T-helper 17 cell (primary cell): ENCODE measurements around the gene RPL32. TPM values are rescaled to one million over a fixed set of nuclear protein-coding genes. Genes with fewer than 3 reads are reported as not detected.

Source experiments
- ATAC-seq: fragments of 150-1000 bp; cut with Tn5 transposase; 2 replicates; pipeline ENCODE4 v1.10.0; 2021; ENCODE audit warnings: mild to moderate bottlenecking, moderate library complexity
- DNase-seq, 3 donors: peaks; one replicate each; pipeline versions ENCODE4 v3.0.0 to v3.0.0-alpha.2; 2020 to 2021
- H3K9me3 ChIP-seq: one replicate; pipeline ENCODE4 v1.7.0; 2013; ENCODE audit warnings: low read length, mild to moderate bottlenecking; ENCODE audit not compliant: control insufficient read depth, poor library complexity, severe bottlenecking
- H3K27ac Mint-ChIP-seq: one replicate; pipeline ENCODE4 v1.8.0; 2022; ENCODE audit warnings: mild to moderate bottlenecking, moderate library complexity, mixed read lengths
- H3K27me3 Mint-ChIP-seq: one replicate; pipeline ENCODE4 v1.8.0; 2022; ENCODE audit warnings: mixed read lengths
- H3K36me3 Mint-ChIP-seq: one replicate; pipeline ENCODE4 v1.8.0; 2022; ENCODE audit warnings: low read depth, mixed read lengths
- H3K4me1 Mint-ChIP-seq: one replicate; pipeline ENCODE4 v1.8.0; 2022; ENCODE audit warnings: mild to moderate bottlenecking, mixed read lengths
- H3K4me3 Mint-ChIP-seq: one replicate; pipeline ENCODE4 v1.8.0; 2022; ENCODE audit warnings: mild to moderate bottlenecking, moderate library complexity, mixed read lengths
- total RNA-seq, 4 donors: library from RNA in 2 of 4; stranded (reverse) in 2 of 4; gene quantifications; one replicate each; pipeline ENCODE4 v1.2.3 and lab custom pipeline; 2022 to 2026

The RPL32 gene
- total RNA-seq, 2 donors from 2014 or later = 3,315 to 3,401 TPM

DNA sequence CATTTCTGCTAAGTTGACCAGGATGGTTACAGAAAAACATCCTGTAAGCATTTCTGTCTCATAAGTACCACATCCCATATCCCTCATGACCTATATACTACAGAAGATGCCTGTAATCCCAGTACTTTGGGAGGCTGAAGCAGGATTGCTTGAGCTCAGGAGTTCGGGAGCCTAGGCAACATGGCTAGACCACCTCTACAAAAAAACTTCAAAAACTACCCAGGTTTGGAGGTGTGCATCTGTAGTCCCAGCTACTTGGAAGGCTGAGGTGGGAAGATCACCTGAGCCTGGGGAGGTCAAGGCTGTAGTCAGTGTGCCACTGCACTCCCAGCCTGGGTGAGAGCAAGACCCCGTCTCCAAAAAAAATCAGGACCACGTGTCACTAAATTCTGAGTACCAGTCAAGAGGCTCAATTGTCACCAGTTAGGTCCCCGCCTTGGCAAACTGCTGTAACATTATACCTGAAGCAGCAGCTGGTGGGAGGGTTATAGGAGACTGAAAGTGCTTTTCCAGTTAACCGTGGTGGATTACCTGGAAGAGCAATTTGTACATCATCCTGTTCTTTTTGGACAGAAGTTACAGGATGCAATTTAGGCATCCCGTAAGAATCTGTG, 6.2 kb downstream of the RPL32 start:
- H3K4me3 Mint-ChIP-seq = no peak overlapping the region
- peak overlapping the region; percentile 82 for H3K27ac Mint-ChIP-seq
- peaks cover 6% of the 10 kb centered on the region for H3K36me3 Mint-ChIP-seq
- no peaks in the 10 kb centered on the region for H3K9me3 ChIP-seq
- ATAC-seq = no peak
- DNase-seq = no peak
- H3K27me3 Mint-ChIP-seq = no peaks in the 10 kb centered on the region
- H3K4me1 Mint-ChIP-seq = peaks cover 33% of the 10 kb centered on the region

DNA sequence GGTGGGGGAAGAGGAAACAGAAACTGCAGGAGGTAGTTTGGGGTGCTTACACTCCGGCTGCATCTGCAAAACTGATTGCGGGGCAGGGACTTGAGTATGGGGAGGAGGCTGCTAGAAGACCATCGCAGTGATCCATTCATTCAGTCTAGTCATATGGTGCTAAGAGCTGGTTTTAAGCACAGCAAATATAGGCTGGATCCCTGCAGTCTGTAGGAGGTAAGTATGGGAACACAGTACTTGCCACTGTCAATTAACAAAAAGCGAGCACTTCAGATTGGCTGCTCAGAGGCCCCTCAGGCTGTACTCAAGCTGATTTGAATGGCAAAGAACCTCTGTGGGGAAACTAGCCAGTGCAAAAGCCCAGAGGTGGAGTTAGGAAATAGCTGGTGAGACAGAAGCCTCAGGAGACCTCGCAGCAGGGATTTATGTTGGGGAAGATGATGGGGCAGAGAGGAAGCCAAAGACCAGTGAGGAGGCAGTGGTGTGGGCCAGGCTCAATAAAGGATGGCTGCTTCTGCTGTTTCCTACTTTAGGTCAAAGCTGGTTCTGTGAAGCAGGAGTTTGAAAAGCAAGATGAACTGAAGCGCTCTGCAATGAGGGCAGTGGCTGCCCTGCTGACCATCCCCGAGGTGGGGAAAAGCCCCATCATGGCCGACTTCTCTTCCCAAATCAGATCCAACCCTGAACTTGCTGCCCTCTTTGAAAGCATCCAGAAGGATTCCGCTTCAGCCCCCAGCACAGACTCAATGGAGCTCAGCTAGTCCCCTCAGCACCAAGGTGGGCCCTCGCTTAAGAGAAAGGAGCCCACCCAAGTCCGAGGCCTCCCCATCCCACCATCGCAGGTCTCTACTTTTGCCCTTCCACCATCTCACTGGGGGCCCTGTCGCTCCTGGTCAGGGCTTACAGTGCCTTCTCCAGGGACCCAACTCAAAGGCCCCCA, 7.9 kb downstream of the RPL32 start:
- DNase-seq (no peak), ATAC-seq (no peak)
- Mint-ChIP-seq H3K27me3 (no peaks in the 10 kb centered on the region), H3K4me1 (peaks cover 19% of the 10 kb centered on the region), H3K36me3 (peaks cover 2% of the 10 kb centered on the region), H3K27ac (peak overlapping the region; percentile 82), H3K4me3 (peak overlapping the region; percentile 39)
- no peaks in the 10 kb centered on the region for H3K9me3 ChIP-seq

DNA sequence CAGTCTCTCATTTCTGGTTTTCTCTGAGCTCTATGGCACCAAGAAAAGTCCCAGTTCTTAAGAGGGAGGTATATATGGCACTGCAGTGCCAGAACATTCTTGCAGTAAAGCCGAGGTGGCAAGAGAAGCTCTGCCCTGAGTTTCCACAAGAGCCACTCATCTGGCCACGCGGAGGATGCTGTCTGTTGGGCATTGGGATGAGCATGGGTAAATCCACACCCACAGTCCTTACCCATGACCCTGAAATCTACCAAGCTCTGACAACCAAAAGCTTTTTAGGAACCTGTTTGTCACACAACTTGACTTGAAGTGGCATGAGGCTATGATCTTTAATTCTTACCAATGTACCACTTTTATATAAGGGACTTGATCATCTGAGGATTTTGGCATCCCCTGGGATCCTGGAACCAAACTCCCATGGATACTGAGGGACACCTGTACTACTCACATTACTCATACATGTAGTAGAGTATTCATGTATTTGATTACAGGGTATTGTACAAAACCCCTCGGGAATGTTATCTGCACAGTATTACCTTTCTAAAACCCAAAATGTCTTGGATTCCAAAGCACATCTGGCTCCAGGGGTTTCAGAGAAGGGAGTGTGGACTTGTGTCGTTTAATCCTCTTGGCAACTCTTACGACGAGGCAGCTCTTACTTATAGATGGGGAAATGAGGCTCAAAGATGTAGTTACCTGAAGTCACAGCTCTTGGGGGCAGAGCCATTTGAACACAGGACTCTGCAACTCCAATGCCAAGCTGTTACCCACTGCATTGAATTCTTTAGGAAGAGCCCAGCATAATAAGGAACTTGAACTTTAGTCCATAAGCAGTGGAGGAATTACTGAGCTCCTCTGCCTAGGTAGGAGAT, 8.8 kb downstream of the RPL32 start:
- no peaks in the 10 kb centered on the region for H3K36me3 Mint-ChIP-seq

DNA sequence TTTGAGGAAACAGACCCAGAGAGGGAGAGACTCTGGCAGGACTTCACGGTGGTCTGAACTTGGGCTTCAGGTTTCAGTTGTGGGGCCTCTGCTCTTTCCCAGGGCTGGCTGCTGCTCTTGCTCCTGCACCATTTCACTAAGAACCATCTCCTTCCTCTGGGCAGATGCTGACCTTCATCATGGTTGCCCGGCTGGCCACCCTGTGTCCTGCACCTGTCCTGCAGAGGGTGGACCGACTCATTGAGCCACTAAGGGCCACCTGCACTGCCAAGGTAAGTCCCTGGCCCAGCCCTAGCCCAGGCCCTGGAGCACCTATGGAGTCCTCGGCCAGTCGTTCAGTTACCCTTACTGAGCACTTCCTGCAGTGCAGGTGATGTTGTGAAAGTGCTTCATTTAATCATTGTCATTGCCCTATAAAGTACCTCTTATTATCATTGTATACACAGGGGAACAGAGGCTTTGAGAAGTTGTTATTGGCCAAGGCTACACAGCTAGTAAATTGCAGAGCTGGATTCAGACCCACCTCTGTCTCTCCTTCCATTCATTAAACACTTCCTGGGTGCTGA, 10.0 kb downstream of the RPL32 start:
- Mint-ChIP-seq H3K4me1 (peaks cover 5% of the 10 kb centered on the region), H3K27ac (peak overlapping the region; percentile 34), H3K27me3 (no peaks in the 10 kb centered on the region), H3K4me3 (no peak overlapping the region), H3K36me3 (no peaks in the 10 kb centered on the region)
- no peaks in the 10 kb centered on the region for H3K9me3 ChIP-seq
- ATAC-seq (no peak), DNase-seq (no peak)

More for the DNA sequence above, 8.8 kb downstream of the RPL32 start:
- Mint-ChIP-seq H3K27ac (peak overlapping the region; percentile 34), H3K4me1 (peaks cover 13% of the 10 kb centered on the region), H3K27me3 (no peaks in the 10 kb centered on the region), H3K4me3 (peak overlapping the region; percentile 39)
- ATAC-seq = no peak
- no peak for DNase-seq
- H3K9me3 ChIP-seq = no peaks in the 10 kb centered on the region

DNA sequence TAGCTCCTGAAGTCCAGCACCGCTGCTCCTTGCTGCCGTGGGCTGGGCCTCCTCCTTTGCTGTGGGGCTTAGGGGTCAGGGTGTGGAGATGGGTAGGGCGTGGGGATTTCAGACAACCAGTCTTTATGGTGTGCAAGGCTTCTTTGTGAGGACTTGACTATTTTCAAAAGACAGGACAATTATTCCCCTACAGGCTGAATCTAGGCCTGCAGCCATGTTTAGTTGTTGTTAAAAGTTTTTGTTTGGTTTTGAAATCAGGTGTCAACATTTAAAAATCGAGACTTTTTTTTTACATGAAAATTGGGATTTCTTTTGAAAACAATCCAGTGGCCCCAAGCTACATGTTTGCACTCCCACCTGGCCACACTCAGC, 10.6 kb downstream of the RPL32 start:
- H3K27me3 Mint-ChIP-seq = no peaks in the 10 kb centered on the region
- no peaks in the 10 kb centered on the region for H3K9me3 ChIP-seq
- H3K4me3 Mint-ChIP-seq = no peak overlapping the region
- DNase-seq = no peak
- H3K36me3 Mint-ChIP-seq = no peaks in the 10 kb centered on the region
- no peak for ATAC-seq
- H3K27ac Mint-ChIP-seq = peak overlapping the region; percentile 34
- H3K4me1 Mint-ChIP-seq = peaks cover 5% of the 10 kb centered on the region

DNA sequence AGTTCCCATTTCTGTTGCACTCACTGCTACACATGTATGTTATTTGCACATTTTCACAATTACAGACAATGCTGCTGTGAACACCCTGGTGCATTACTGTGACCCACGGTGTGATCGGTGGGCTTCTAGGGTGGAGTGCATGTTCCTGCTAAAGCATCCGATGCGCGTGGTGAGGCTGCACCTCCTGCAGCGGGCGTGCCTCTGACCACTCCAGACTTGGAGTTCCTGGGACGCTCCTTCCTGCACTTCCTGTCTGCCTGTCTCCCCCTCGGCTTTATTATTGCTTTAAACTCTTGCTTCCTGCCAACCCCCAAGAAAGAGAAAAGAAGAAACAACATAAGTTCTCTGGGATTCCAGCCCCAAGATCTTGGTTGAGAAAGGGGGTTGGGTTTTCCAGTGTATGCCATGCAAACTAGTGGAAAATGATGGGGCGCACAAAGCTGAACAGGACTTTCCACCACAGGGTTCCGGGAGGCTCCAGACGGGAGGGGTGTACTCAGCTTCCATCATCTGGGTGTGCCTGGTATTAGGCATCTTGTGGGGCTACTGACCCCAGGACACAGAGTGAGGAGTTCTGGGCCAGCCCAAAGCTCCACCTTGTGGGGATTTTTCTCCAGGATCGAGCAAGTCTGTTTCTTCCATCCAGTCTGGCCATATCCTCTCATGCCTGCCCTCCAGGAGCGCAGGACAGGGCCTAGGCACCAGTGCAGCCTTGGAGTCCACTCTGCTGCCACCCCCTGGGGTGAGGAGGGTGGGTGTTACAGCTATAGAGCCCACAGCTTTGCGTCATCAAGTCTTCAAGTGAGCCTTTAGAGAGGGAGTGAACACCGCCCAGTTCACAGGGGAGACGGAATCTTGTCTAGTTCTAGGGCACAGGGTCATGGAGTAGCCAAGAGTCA, 11.2 kb downstream of the RPL32 start:
- H3K4me1 Mint-ChIP-seq = peaks cover 5% of the 10 kb centered on the region
- H3K27me3 Mint-ChIP-seq = no peaks in the 10 kb centered on the region
- ATAC-seq (no peak), DNase-seq (no peak)
- H3K9me3 ChIP-seq = no peaks in the 10 kb centered on the region
- no peak overlapping the region for H3K4me3 Mint-ChIP-seq
- no peak overlapping the region for H3K27ac Mint-ChIP-seq
- H3K36me3 Mint-ChIP-seq = no peaks in the 10 kb centered on the region

DNA sequence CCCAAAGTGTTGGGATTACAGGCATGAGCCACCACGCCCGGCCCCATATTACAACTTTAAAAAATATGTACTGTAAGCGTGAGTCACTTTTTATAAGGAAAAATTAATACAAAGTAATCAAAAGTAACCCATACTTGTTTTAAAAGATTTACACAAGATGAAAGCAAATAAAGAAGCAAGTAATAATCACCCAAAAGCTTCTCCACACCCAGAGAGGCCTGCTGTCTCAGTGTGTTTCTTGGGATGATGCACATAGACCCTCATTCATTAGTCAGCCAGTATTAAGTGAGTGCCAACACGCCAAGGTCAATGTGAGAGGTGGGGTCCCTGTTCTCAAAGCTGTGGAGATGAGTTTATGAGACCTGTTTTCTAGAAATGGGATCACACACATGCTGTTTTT, 12.0 kb downstream of the RPL32 start:
- Mint-ChIP-seq H3K4me3 (no peak overlapping the region), H3K4me1 (peaks cover 5% of the 10 kb centered on the region), H3K36me3 (no peaks in the 10 kb centered on the region), H3K27ac (no peak overlapping the region), H3K27me3 (no peaks in the 10 kb centered on the region)
- ATAC-seq (no peak), DNase-seq (no peak)
- no peaks in the 10 kb centered on the region for H3K9me3 ChIP-seq

DNA sequence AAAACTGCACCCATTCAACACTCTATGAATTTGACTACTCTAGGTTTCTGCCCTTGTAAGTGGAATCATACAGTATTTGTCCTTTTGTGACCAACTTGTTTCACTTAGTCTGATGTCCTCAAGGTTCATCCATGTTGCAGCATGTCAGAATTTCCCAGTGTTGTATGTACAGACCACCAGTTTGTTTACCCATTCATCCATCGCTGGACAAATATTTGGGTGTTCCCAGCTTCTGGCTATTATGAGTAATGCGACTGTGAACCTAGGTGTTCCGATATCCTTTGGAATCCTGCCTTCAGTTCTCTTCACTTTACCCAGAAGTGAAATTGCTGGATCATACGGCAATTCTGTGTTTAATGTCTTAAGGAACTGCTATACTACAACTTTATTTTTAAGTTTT, 12.6 kb downstream of the RPL32 start:
- no peak for DNase-seq
- Mint-ChIP-seq H3K4me3 (no peak overlapping the region), H3K27me3 (no peaks in the 10 kb centered on the region), H3K36me3 (no peaks in the 10 kb centered on the region), H3K4me1 (peaks cover 3% of the 10 kb centered on the region), H3K27ac (no peak overlapping the region)
- ATAC-seq = no peak
- no peaks in the 10 kb centered on the region for H3K9me3 ChIP-seq

DNA sequence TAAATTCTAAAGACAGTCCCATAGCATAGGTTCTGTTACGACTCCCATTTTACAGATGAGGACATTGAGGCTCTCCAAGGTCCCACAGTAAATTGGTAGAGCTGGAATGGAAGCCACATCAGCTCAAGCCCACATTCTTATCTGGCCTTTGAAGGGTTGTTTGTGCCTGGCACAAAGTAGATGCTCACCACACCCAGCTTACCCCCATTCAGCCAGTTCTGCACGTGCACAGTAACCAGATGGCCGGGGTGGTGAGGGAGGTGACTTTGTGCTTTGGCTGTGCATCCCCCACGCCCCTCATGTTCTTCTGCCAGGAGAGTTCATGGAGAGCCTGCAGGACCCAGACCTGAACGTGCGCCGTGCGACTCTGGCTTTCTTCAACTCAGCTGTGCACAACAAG, 16.2 kb downstream of the RPL32 start:
- H3K9me3 ChIP-seq = no peaks in the 10 kb centered on the region
- DNase-seq = no peak
- H3K4me1 Mint-ChIP-seq = peaks cover 2% of the 10 kb centered on the region
- H3K27ac Mint-ChIP-seq = no peak overlapping the region
- no peaks in the 10 kb centered on the region for H3K36me3 Mint-ChIP-seq
- ATAC-seq = no peak
- H3K4me3 Mint-ChIP-seq = no peak overlapping the region
- H3K27me3 Mint-ChIP-seq = no peaks in the 10 kb centered on the region

DNA sequence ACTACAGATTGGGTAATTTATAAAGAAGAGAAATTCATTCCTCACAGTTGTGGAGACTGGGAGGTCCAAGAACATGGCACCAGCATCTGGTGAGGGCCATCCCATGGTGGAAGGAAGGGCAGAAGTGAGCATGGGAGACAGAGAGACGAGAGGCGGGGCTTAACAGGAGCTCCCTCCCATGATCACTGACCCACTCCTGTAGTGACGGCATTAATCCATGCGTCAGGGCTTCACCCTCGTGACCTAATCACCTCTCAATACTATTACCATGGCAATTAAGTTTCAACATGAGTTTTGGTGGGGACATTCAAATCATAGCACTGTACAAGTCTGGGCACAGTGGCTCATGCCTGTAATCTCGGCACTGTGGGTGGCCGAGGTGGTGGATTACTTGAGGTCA, 17.1 kb downstream of the RPL32 start:
- Mint-ChIP-seq H3K36me3 (no peaks in the 10 kb centered on the region), H3K27me3 (no peaks in the 10 kb centered on the region), H3K27ac (no peak overlapping the region), H3K4me3 (no peak overlapping the region), H3K4me1 (peaks cover 2% of the 10 kb centered on the region)
- H3K9me3 ChIP-seq = no peaks in the 10 kb centered on the region
- ATAC-seq = no peak
- no peak for DNase-seq

DNA sequence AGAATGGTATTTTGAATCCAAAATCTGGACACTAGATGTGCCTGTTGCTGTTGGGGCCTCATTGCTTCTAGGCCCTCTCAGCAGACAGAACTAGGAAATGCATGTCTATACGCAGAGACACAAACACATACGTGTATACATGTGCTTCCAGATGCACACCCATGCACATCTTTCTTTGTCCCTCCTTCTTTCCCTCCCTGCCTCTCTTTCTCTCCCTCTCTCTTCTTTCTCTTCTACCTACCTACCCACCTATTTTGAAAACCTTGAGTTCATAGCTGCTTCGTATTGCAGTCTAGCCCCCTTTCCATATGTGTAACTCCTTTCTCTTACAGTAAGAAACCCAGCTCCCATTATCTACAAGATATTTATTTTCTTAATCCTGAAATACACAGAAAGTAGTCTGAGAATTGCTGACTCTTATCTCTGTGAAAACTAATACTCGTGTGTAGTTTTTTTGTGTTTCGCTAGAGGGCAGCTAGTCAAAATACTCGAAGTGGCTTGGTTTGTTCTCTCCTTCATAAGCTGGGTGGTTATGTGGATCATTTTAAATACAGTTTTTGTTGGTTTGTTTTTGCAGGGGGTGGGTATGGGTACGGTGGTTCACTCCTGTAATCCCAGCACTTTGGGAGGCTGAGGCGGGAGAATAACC, 18.5 kb downstream of the RPL32 start:
- H3K27me3 Mint-ChIP-seq = no peaks in the 10 kb centered on the region
- H3K4me1 Mint-ChIP-seq = peaks cover 4% of the 10 kb centered on the region
- H3K9me3 ChIP-seq = no peaks in the 10 kb centered on the region
- DNase-seq = no peak
- H3K36me3 Mint-ChIP-seq = no peaks in the 10 kb centered on the region
- H3K27ac Mint-ChIP-seq = no peak overlapping the region
- no peak for ATAC-seq
- H3K4me3 Mint-ChIP-seq = no peak overlapping the region

DNA sequence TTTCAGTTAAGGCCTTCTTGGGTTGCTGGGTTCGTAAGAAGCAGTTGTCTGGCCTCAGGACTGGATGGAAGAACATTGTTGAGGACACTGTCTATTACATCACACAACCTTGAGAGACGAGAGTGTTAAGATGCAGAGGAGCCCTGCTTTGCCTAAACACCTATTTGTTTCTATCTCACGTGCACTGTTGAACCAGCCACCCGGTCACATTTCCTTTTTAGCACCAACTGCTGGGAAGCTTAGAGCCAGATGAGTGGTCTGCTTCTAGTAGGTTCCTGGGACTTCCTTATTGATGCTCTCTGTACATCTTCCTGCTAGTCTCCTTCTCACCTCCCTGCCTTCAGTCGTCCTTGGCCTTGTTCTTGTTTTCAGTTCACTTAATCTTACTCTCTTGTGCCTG, 22.6 kb downstream of the RPL32 start:
- H3K36me3 Mint-ChIP-seq = no peaks in the 10 kb centered on the region
- no peak for DNase-seq
- peak overlapping the region; percentile 65 for H3K27ac Mint-ChIP-seq

More for the DNA sequence above, 22.6 kb downstream of the RPL32 start:
- no peaks in the 10 kb centered on the region for H3K9me3 ChIP-seq
- no peak for ATAC-seq
- Mint-ChIP-seq H3K4me3 (peak overlapping the region; percentile 25), H3K27me3 (no peaks in the 10 kb centered on the region), H3K4me1 (peaks cover 5% of the 10 kb centered on the region)
